DMS79 treated with DMSO at 0.1 percent for 48 hours (cell line): Measurements from ENCODE around the gene EMSY.

Source experiments
- DNase-seq: peaks from one replicate; lab custom pipeline; 2025; lab: John Stamatoyannopoulos, UW

EMSY gene

DNA sequence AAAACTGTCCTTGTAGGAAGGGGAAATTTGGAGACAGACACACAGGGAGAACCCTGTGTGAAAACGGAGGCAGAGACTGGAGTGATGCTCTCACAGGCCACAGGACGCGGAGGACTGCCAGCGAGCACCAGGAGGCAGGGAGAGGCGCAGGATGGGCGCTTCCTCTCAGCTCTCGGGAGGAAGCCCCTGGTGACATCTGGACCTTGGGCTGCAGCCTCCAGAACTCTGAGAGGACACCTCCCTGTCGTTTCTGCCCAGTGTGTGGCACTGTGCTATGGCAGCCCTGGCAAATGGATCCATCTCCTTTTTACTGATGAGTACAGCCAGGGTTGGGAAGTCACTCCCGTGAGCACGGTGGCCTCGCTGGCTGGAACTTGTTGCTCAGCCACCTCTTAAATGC, 151.8 kb downstream of the EMSY start:
- DNase-seq: no peak

DNA sequence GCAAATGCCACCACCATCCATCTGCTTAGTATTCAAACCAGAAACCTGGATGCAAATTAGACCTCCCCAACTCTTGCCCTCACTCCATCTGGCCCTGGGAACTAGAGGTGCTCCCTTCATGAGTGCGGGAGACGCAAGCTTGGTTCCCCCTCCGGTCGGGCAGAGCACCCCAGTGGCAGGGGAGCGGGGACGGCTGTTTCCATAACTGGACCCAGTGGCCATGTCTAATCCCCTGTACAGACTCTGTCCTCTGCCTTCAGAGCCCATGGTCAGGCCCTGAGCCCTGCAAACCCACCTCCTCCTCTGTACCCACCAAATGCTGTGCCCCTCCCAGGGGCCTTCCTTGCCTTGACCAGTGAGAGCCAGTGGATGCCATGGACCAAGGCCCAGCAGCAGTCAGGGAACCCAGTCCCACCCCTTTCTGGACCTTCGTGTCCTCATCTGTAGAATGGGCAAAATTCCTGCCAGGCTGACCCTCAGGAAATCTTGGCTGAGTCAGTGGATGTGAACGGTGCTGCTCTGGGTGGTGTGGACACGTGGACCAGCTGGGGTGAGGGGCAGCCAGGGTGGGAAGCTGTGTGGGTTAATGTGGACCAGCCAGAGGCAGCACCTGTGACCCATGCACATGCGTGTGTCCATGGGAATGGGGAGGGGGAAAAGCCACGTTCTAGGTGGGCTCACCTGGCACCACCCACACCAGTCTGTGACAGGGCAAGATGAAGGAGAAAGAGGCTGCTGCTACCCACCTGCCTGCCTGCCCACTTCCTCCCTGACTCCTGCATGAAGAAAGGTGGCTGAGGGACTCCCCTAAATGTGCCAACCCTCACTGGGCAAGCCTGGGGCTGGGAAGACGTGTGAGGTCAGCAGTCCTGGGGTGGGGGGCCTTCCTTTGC, 153.0 kb downstream of the EMSY start:
- no peak for DNase-seq

DNA sequence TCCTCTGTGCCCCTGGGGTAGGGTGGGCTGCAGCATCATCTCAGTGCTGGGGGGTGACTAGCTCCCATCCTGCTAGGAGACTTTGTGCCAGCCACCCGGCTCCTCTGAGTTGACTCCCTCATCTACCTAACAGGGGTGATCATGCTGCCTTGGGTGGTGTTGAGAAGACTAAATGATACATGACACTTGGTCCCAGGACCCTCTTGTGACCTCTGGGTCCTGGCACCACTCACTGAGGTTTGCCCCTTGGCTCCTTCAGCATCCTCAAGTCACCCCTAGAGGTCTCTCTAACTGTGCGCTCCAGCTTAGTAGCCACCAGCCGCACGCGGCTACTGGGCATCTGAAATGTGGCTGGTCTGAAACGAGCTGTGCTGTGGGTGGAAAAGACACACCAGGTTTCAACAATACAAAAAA, 153.6 kb downstream of the EMSY start:
- no peak for DNase-seq

- no peak for DNase-seq
Observed at GRCh38 chr11:76599041-76600013, 154.5 kb downstream of the EMSY start.

GRCh38 chr11:76600124-76600655, 155.4 kb downstream of the EMSY start:
- DNase-seq: no peak

- no peak for DNase-seq
Observed at GRCh38 chr11:76601272-76601671, 156.5 kb downstream of the EMSY start.

GRCh38 chr11:76601724-76602123, 156.9 kb downstream of the EMSY start:
- DNase-seq: no peak

DNA sequence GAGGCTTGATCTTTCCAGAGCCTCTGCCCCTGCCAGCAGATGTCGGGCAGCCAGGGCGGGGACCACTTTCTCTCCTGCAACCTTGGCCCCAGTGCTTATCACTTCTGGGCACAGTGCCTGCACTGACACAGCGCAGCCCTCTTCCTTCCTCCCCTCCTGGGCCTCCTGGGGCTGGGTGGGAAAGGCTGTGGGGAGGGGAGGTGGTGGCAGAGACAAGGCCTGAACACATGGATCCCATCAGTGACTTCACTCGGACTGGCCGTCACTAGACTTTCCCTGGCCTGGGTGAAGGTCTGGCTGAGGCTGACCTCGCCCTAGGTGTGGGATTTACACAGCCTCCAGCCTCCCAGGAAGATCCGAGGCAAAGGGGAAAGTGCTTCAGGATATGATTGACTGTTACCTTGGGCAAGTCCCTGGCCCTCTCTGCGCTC, 157.6 kb downstream of the EMSY start:
- no peak for DNase-seq
